Left ventricle myocardium superior (tissue), 1 donor: Measurements from ENCODE around the gene ADORA1. TPM values are rescaled to one million over a fixed set of nuclear protein-coding genes. Genes with fewer than 3 reads are reported as not detected.

Source experiments
- ATAC-seq: fragments of 200-7000 bp; cut with Tn5 transposase; one replicate; pipeline ENCODE4 v1.9.1; 2020; ENCODE audit warnings: mild to moderate bottlenecking, moderate library complexity
- DNase-seq: peaks from one replicate; pipeline ENCODE4 v3.0.0-alpha.2; 2020
- intact Hi-C: fragments of 100-400 bp; cut with micrococcal nuclease; formaldehyde crosslinking; loops from one replicate; pipeline ENCODE4 v1.11.0; 2022
- total RNA-seq: library from RNA; stranded (reverse); fragmentation: NEBNext Ultra II Directional; extraction: Animal tissue kit (Norgen Biotek cat#: 25700); gene quantifications from one replicate; pipeline ENCODE4 v1.2.1, GENCODE V29; 2021
- donor health status: DM: no; HTN: yes; CAD: no; lungs with severe emphysema.

ADORA1 gene
- total RNA-seq, 1 donor from 2014 or later: 13.5 TPM

DNA sequence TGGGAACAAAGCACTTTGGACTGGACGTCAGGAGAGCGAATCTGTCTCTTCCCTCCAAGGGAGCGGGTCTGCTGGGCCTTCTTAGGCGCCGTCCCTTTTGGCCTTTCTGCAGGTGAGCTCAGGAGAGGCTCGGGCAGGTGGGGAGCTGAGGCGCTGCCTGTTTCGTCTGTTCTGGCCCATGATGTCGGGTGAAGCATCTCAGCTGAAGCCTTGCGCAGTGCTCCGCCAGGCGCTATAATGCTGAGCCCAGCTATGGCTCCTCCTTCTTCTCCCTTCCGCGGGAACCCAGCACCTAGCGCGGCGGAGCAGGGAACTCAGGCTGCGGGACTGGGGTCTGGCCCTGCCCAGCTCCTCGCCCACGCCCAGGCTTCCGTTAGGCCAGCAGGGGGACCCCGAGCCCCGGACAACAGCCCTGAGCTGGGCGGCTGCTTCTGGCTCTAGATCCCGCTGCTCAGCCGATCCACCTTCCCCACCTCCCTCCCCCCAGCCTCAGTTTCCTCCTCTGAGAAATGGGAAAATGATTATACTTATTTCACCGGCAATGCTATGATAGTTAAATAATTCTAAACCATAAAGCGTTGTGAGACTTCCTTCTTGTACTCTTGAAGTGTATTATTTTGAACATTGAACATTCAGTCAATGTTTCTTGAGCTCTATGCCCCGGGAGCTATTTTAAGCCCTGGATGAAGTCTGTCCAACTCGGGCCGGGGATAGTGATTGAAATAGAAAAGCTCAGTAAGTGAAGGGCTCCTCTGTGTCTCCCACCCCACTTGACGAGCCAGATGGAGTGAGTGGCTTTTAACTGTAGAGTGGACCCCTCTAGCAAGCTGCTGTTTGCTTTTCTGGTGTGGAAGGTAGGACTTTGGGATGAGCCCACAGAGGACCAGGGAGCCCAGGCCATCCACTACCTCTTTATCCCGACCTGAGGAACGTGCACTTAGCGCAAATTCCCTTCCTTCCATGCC is 9.6 kb upstream of the ADORA1 start:
- intact Hi-C loops: loop anchor here (5.0 kb wide), 2 partner anchors 54 to 94 kb away; no protein-coding TSS in a partner anchor
- DNase-seq (peak; percentile 88), ATAC-seq (peak; percentile 98)

DNA sequence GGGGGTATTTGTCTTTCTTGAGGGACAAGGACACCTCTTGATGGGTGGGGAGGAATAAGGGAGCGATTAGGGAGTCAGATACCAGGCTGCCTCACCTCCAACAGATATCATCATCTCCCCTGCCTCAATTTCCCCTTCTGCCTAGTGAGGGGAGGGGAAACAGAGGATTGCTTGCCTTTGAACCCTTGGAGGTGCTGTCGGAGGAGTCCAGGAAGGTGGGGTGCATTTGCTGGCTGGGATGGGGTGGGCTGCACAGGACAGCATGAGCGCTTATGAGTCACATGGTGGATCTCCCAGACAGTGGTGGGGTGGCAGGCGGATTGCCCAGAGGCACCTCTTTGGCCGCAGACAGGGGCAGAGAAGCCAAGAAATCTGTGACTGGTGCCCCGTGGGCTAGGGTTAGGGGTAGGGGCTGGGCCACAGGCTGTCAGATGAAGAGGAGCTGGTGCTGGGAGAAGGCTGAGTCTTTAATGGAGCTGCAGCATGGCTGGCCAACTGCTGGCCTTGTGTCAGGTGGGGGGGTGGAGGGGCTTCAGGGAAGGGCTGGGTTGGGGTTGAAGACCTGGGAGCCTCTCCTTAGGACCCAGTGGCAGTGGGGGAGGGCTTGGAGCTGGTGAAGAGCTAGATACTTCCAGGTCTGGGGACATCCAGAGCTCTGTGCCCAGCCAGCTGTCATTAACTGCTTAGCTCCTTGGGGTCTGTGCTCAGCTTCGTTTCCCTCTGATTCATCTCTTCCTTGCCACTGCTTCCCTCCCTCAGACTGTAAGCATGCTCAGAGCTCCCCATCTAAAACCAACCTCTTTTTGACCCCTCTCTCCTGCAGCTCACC is 7.0 kb upstream of the ADORA1 start:
- no peak for ATAC-seq
- intact Hi-C loops: no loop called here

DNA sequence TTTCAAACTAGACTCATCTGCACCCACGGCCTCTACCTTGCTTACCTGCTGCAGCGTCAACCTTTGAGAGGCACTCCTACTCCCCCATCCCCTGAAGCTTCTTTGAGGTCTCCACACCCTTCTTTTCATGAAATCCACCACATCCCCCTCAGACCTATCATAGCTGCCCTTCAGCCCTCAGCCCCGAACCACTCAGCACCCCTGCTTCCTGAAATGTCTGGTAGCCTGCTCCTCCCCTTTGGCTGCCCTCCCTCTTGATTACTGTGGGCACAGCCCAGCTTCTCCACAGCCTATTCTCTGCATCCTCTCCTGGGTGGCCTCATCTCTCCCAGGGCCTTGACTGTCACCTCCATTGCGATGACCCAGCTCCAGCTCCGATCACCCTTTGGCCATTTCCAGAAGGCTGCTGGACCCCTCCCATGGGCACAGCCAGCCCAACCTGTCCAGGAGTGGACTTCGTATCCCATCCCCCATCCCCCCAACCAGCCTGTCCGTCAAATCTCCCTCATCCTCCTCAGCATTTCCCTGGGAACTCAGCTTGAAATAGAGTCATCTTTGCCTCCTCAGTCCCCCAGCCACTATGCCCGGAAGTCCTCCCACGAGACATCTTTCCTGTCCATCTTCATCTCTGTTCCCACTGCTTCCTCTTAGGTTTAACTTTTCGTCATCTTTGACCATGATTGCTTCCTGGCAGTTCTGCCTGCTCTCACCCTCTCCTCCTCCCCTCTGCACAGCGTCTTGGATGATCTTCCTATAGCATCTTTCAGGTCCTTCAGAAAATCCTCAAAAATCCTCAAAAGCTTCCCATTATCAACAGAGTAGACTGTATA is 6.1 kb upstream of the ADORA1 start:
- no peak for ATAC-seq
- DNase-seq: no peak
- intact Hi-C loops: no loop called here

More for the DNA sequence above, 7.0 kb upstream of the ADORA1 start:
- no peak for DNase-seq

DNA sequence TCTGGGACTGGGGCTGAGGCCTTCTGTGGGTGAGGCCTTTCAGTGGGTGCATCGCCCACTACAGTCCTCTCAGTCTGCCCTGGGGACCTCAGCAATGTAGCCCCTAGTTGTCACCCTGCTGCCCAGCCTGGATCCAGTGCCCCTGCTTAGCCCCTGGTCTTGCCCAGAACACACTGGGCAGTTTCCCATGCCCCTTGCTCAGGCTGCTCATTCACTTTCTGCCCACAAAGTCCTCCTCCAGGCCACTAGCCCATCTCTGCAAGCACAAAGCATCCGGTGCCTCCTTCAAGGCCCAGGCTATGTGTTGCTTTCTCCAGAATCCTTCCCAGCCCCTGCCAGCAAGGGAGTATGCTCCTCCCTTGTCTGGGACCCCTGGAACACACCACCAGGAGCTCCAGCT is 5.4 kb upstream of the ADORA1 start:
- no peak for ATAC-seq
- DNase-seq: no peak
- intact Hi-C loops: no loop called here

DNA sequence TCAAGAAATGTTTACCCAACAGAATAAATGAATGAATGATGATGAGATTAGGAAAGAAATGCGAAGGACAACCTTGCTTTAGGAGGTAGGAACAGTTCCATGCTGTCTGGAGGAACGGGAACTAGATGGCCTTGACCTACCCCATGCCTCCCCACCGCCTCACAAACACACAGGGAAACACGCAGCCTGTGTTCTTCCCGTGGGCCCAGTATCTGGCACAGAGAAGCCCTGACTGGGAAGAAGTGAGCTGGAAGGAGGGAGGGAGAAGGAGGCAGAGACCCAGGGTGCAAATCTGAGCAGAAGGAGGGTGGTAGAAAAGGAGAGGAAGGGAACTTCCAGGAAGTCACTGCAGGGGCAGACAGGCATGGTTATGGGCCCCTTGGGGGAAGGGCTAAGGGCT is 3.5 kb upstream of the ADORA1 start:
- intact Hi-C loops: no loop called here
- ATAC-seq: no peak
- no peak for DNase-seq

DNA sequence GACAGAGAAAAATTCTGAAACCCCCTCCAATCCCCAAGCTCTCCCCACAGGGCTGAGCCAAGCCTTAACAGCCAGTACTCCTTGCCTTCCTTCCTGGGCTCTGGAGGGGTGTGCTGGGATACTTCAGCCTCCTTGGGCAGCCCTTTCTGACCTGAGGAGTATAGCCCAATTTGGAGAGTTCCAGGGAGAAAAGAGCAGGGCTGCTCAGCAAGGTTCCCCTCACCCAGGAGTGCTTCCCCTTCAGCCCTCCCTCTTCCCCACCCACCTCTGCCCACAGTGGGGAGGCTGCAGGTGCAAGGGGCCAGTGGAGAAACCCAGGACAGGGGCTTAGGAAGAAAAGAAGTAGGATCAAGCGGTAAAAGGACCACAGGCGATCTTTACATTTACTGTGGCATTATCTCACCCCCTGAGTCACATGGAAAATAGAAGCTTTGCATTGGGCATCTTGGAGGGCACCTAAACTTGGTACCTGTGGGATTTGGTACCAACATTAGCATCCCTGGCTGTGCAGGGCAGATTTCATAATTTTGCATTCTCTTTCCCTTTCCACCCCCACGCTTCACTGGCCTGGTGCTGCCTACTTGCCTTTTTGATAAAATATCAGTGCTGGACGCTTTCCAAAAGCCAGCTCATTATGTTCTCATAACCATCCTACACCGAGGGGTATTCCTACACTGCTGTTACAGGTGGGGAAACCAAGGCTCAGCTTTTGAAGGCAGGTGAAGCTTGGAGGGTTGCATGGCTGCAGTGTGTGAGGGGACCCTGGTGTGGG is 2.8 kb upstream of the ADORA1 start:
- intact Hi-C loops: no loop called here
- ATAC-seq (no peak), DNase-seq (no peak)

DNA sequence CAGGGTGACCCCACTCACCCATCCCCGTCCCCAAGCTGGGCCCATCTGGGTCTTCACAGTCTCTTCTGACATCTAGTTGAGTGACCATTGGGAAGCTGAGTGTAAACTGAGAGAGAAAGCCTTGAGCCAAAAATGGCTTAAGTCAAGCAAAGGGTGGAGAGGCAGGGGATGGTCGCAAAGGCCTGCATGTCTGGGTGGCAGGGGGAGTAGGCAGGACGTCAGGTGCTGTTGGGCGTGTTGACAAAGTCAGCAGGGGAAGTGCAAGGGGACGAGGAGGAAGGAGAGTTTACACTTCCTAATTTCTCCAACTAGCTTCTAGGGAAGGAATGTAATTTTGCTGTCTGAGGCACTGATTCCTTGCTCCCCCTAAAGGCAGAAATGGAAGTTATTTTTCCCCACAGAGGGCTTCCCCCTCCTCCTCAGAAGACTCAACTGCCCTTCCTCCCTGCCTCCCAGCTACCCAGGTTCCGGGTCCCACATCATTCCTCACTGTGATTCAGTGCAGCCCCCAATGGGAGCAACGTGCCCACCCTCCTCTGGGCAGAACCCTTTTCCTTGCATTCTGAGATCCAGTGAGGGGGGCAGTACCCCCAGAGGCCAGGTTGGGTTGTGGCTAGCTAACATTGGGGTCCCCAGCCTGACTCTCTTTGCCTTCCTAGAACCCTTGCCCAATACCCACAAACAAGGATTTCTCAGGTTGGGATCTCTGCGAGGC is 1.2 kb upstream of the ADORA1 start:
- ATAC-seq (no peak), DNase-seq (no peak)
- intact Hi-C loops: no loop called here

DNA sequence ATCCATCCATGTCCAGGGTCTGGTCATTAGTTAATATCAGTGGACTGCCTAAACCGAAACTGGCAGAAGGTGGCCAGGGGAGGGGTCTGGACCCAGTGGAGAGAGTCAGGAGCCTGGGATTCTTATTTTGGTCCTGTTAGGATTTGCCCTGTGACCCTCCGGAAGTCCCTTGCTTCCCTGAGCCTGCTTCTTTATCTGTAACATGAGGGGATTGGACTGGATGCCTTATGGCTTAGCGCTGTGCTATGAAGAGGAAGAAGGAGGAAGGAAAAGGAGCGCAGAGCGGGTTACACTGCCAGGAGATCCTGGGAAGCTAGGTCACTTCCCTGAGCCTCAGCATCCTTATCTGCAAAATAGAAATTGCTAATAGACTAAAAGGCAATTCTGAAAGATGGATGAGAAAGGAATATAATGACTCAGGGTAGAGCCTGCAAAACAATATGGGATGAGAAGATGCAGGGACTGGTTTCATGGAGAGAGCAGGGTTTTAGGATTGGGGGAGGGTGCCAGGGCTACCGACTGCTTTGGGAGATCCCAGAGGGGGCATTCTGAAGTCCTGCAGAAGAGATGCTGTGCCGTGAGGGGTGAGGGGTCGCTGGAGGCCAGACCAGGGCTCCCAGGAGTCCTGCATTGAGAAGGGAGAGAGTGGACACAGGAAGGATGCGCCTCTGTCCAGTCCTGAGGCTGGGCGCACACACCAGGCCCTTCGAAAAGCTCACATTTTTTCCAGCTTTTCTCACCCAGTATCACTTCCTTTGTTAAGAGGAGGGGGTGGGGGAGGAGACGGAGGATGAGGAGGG is 460 bp upstream of the ADORA1 start:
- ATAC-seq: no peak
- intact Hi-C loops: no loop called here
- DNase-seq: no peak

DNA sequence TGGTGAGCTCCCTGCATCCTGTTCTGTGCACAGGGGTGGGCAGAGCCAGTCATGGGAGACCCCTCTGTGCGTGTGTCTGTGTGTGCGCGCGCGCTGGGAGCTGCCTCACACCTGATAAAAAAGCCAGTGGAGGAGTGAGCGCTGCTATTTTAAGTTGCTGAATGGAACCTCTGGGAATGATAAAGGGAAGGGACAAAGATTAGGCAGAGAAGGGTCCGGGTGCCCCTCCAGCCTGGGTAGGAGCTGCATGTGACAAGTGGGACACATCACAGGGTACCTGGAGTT is 847 bp downstream of the ADORA1 start:
- intact Hi-C loops: no loop called here
- ATAC-seq: peak; percentile 44

DNA sequence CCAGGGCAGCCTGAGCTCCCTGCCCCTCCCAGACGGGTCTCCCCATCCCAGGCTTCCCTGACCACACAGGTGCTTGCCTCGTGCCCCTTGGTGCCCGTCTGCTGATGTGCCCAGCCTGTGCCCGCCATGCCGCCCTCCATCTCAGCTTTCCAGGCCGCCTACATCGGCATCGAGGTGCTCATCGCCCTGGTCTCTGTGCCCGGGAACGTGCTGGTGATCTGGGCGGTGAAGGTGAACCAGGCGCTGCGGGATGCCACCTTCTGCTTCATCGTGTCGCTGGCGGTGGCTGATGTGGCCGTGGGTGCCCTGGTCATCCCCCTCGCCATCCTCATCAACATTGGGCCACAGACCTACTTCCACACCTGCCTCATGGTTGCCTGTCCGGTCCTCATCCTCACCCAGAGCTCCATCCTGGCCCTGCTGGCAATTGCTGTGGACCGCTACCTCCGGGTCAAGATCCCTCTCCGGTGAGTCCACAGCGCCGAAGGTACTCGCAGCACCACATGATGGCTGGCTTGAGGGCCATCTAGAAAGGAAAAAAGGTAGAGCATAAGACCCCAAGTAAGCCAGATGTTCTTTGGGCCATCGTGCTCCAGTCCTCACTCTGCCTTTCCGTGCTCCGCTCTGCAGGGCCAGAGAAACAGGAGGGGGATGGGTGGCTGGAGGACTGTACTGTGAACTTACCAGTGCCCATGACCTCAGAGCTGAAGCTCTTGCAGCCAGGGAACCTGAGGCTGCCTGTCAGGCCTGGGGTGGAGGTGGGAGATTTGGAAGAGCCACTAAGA is 1.4 kb downstream of the ADORA1 start:
- intact Hi-C loops: no loop called here
- ATAC-seq (peak; percentile 2), DNase-seq (no peak)

More for the DNA sequence above, 847 bp downstream of the ADORA1 start:
- no peak for DNase-seq

DNA sequence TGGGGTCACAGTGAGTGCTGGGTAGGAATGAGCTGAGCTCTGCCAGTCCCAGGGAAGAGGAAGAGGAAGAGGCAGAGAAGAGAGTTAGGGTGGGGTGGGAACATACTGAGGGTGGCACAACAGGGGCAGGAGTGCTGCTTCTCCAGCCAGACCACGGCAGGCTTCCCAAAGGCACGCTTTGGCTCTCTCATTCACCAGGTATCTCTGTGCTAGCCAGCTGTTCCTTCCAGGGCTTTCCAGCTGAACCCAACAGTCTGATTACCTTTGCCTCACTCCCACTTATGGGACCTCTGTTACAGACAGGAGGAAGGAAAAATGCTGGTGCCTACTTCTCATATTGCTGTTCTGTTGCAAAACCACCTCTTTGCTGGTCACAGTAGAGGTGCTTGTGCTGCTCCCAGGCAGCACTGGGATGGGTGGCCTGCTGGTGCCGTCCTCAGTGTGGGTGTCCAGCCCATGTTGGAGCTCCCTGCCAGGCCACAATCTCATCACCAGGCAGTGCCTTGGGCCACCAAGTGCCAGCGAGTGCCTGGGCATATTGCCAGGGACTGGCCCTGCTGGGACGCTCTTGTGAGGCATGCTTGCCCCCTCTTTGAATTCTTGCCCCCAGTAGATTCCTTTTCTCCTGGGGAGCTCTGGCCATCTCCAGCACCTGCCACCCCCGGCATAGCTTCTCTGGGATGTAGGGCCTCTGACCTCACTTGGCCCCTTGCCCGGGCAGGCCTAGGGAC is 2.1 kb downstream of the ADORA1 start:
- intact Hi-C loops: no loop called here
- DNase-seq: peak; percentile 85
- ATAC-seq: peak; percentile 70

DNA sequence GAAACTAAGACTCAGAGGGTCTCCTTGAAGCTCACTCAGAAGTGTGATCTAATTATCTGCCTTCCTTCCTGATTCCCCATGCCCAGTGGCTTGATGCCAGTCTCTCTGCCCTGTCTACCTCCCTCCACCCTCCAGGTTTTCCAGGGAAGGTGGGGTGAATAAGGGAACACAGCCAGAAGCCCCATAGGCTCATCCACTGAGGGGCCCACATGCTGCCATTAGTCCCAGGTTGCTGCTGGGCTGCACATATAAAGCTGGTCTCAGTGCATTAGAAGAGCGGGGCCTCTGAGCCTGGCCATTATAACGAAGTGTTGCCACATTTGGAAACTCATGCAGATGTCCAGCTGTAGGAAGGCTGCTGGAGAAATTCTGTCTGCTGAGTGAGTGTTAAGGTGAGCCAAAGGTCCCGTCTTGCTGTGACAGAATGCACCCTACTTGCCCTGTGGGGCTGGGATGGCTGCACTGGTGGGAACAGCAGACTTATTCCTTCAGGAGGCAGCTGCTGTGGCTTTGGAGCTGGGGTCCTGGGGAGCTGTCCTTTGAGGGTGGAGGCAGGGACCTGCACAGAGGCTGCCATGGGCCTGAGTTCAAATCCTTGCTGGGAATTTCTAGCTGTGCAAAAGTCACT is 2.9 kb downstream of the ADORA1 start:
- ATAC-seq (peak; percentile 56), DNase-seq (no peak)
- intact Hi-C loops: no loop called here

DNA sequence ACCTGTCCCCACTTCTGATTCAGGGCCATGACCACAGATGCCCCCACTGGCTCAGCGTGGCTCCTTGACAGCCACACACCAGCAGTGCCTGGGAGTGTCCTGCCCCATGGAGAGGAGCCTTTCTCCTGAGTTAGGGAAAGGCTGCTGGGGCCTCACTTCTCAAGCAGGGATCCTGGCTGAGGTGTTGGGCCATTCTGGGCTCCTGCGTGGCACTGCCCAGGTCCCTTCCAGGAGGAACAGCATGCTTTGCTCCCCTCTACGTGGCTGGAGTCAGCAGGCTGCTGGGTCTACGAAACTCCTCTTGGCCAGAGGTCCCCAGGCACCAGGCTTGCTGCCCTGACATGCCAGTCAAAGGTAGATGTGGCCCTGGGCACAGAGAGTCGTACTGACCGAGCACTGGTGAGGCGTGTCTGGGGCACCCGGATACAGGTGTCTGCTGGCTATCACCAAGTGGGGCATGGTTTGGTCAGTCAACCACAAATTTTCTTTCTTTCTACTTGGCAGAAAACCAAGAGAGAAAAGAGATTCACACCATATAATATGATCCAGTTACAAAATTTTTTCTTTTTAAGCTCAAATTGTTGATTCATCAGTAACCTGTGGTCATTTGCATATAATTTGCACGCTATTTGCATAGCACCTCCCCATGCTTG is 4.1 kb downstream of the ADORA1 start:
- DNase-seq (no peak), ATAC-seq (no peak)
- intact Hi-C loops: no loop called here

DNA sequence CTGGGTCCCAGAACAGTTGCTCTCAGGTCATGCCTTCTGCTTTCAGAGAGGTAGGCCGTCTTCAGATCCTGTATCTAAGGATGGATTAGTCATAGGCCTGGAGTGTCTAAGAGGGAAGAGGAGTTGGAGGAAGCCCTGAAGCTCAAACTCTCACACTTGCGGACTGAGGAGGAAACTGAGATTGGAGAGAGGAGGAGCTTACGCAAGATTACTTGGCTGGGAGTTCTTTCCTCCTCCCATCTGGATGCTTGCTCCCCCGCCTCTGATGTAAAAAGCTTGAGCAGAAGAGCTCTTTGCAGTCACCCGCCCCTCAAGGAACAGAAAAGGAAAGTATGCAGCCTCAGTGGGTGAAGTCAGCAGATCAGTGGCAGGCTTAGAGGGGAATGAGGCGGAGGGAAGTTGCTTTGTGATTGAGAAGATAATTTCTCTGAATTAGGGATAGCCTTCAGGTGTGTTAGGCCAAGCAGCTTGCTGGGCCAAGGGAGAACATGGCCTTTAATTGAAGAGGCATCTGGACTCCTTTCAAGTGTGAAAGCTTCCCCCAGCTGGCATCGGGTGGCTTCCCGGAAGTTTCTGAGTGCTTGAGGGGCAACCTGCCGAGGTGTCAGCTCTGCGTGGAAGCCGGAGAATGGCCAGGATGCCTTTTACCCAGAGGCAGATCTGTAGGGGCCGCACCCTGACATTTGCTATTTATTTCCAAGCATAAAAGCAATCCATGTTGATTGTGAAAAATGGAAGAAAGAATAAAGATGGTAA is 6.6 kb downstream of the ADORA1 start:
- intact Hi-C loops: no loop called here
- ATAC-seq: peak; percentile 2
- DNase-seq: no peak
